ENCODE data around the gene IRX3.

DNA sequence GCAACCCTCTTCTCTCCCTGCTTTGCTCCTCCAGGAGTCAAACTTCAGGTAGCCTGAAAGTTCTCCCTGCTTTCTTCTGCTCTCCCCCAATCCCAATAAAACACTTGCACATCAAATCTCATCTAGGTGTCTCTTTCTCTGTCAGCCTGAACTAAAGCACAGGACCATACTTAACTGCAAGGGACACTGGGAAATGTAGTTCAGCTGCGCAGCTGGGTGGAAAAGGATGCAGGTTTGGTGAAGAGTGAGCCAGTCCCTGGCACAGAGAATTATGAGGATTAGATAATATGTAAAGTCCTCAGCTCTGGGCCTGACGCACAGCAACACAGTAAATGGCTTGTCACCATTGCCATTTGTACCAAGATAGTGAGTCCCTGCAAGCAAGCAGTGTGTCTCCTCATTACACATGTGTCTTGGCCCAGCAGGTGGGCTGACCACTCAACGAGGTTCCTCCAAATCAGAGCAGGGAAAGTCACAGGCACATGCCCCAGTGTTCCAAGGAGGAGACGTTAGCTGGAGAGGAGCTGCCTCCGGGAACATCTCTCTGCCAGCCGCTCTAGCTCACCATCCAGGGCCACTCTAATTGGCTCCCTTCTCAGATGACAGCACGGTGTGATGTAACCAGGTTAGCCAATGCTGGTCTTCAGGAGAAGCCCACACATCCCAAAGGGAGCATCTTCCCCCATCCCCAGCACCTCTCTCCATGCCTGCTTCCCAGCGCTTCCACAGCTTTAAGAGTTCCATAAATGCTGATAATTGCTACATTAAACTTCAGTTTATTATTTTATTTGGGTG is 29.7 kb upstream of the IRX3 start:
- TF ChIP-seq, protein P1, sequence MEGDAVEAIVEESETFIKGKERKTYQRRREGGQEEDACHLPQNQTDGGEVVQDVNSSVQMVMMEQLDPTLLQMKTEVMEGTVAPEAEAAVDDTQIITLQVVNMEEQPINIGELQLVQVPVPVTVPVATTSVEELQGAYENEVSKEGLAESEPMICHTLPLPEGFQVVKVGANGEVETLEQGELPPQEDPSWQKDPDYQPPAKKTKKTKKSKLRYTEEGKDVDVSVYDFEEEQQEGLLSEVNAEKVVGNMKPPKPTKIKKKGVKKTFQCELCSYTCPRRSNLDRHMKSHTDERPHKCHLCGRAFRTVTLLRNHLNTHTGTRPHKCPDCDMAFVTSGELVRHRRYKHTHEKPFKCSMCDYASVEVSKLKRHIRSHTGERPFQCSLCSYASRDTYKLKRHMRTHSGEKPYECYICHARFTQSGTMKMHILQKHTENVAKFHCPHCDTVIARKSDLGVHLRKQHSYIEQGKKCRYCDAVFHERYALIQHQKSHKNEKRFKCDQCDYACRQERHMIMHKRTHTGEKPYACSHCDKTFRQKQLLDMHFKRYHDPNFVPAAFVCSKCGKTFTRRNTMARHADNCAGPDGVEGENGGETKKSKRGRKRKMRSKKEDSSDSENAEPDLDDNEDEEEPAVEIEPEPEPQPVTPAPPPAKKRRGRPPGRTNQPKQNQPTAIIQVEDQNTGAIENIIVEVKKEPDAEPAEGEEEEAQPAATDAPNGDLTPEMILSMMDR (IDR thresholded peaks at IDR 0.05), result no peak
- TF ChIP-seq POLR2A (IDR thresholded peaks at IDR 0.05) (no peak), EP300 (IDR thresholded peaks at IDR 0.05) (no peak)

Data from ovary (tissue), 3 donors.